OCI-M2 (cell line): ENCODE data around the gene ST8SIA6.
"Not testable (repeated sequence)": the region's sequence is repeated elsewhere in the genome, so short reads cannot be mapped to it uniquely, and the experiment has no call there.

ENCODE experiments used
- DNase-seq: peaks from one replicate; lab custom pipeline; 2025; ENCODE audit not compliant: unreplicated experiment; lab: John Stamatoyannopoulos, UW

Gene ST8SIA6

DNA sequence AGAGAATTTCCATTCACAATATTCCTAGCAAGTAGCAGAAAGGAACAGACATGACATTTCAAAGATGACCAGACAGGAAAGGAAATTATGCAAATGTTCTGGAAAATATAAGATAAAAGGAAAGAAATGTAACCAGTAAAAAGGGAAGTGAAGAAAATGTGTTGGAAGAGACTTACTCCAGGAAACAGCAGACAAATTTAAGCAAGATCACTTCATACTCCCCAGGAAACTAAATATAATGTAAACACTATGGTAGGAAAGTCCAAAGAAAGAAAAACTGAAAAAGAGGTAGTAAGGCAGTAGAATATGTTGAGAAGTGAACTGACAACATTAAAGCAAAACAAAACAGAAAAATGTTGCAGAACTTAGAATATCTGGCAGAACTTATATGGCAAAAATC, 6.4 kb upstream of the ST8SIA6 start:
- no peak for DNase-seq

DNA sequence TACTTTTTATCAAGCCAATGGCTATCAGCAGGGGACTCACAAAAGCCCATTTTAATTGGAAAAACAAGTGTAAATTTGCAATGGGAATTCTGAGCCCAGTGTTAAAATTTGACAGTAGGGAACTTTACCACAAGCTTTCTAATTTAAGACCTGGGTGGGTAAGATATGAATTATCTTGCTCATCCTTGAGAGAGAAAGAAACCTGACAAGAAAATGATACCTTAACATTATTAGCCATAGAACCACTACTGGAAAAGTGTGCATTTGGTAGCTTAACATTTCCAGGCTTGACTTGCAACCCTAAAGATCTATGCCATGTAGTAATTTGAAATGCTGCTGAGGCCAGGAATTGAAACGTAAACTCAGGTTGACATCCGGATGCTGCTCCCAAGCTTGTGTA, 2.7 kb upstream of the ST8SIA6 start:
- DNase-seq = no peak

DNA sequence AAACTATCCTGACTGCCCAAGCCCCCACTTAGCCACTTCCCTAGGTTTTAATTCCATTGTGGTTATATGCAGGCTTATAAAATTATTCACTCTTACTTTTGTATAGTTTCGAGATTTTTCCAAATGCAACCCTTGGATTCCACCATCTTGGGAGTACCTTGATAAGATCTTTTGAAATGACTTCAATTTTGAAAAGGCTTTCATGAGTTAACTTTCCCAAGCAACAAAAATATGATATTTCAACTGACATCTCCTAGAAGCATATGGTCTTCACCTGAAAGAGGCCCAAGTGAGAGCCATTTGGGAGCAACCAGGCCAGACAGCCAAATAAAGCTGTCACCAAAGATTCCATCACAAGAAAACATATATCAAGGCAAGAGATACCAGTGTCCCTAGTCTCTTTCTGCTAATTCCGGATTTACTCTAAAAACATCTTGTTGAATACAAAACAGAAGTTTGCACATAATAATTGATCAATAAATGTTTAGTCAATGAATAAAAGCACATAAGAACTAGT, 1.7 kb upstream of the ST8SIA6 start:
- DNase-seq = no peak

DNA sequence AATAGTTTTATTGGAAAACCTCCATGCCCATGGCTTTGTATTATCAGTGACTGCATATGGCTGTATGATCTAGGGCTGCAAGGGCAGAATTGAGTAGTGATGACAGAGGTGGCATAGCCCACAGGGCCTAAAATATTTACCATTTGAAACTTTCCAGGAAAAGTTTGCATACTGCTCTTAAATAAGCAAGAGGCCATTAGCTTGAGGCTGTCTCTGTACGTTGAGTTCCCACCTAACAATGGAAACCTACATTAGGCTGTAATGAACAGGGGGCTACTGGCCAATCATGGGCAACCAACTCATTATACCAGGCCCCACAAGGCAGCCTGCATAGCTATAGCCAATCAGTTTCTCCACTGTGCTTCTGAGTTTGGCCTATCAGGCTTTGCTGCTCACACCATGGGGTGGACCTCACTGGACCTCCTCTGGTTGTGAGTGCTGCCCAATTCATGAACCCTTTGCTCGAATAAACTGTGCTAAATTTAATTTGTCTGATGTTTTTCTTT, 673 bp upstream of the ST8SIA6 start:
- no peak for DNase-seq

DNA sequence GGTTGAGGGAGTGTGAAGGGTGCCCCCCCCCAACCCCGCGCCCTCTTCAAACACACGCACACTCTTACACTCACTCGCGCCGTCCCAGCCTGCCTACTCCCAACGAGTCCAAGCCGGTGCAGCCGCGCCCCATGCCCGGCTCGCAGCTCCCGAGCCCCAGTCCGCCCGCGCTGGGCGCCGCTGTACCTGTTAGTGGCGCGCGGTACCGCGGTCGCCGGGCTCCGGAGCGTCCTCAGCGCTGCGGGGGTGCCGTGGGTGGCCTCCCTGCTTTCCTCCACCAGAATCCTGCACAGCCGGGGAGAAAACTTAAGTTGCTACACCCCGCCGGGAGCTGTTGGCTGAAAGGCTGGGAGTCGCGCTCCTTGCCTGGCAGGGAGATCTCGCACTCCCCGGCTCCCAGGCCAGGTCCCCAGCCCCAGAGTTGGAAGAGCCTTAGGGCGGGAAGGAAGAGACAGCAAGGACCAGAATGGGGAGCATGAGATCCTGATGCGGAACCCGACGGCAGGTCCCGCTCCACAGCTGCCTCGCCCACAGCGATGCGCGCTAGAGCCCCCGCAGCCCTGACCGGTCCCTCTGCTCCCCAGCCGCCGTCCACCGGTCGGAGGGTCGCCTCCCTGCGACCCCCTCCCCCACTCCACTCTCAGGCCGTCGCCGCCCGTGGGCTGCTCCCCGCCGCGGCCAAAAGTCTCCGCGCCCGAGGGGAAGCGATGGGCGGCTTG, 863 bp downstream of the ST8SIA6 start:
- DNase-seq = no peak

DNA sequence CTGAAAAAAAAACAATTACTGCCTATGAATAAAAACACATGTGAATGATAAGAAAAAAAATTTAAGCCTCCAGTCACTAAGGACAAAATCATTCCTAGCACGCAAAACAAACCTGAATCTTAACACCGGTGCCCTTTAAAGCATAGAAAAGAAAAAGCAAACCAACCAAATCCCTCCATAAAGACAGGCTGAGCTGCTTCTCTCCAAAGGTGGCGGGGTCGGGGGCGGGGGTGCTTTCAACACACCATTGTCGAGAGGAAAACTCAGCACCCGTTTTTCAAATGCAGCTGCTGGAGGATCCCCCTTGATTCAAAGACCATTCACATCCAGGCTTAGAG, 1.4 kb downstream of the ST8SIA6 start:
- no peak for DNase-seq

DNA sequence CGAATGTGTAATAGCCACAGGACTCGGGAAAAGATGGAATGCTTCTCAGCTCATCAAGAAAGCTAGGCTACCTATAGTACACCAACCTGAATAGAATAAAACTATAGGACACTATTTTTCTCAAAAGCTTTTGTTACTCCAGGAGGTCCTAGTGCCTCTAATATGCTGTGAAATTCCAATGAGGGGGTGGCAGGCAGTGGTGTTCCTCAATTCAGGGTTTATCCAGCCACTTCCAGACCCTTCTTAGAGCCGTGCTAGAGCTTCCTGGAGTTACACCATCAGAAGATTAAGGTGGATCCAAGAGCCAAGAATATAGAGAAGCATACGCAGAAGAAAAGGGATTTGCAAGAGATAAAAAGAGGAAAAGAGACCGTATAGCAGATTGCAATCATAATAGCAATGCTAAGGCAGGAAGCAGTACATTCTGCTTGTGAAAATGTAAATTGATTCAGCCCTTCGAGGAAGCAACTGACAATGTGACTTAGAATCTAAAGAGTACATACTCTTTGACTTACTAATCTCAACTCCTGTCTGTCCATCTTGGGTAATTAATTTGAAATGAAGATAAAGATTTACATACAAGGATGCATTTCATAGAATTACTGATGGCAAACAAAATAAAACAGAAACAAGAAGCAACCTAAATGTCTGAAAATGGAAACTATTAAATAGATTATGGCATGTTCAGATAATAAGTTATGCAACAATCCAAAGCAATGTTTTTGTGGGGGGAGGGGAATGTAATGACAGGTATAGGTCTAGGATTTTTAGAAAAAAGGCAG, 2.1 kb downstream of the ST8SIA6 start:
- DNase-seq = no peak

DNA sequence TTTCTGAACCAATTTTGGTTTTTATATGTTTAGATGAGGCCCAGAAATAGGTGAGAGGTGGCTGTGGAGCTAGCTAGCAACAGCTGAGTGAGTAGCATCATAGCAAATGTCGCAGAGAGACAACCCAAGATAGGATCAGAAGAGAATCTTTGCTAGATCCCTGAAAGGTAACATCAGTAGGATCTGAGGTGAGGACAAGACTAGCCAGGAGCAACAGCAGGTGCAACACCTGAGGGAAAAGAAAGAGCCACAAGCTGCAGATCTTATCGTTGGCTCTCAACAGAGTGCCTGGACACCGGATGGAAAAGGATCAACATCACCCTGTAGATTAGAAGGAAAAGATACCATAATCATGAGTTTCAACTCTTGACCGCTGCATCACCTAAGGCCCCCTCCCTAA, 4.4 kb downstream of the ST8SIA6 start:
- no peak for DNase-seq

DNA sequence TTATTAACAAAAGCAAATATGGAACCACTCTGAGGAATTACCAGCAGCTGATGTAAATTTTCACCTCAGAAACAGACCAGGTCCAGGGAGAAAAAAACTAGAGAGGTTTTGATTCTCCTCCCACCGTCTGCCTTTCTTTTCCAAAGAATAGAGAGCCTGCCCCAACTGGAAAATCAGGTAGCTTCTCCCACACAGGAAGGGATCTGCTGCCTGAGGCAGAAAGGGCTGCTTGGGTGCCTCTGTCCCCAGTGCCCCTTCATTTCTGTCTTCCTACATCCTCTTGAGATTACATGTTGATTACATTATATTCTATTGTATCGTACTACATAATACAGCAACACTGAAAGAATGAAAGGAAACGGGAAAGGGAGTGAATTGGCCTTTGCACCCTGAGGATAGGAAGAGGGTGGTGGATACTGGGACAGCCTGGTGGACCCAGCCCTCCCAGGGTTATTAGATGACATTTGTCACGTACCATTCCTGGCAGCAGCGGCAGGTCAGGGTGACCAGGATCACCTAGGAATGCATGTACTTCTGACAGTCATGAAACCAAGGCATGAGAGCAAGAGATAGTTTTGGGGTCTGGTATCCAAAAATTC, 8.9 kb downstream of the ST8SIA6 start:
- no peak for DNase-seq

DNA sequence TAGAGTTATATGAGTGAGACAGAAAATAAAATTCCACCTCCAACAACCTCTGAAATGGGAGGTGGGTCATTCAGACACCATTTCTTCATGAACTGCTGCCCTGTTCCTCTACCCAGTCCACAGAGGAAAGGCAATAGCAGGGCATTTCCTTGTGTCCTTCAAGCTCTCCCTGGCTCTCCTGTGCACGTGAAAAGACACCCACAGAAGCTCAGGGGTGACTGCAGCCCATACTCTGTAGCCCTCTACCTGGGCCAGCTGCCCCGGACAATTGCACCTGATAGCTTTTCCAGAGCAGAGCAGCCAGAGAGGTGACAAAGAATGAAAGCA, 10.0 kb downstream of the ST8SIA6 start:
- DNase-seq = no peak

DNA sequence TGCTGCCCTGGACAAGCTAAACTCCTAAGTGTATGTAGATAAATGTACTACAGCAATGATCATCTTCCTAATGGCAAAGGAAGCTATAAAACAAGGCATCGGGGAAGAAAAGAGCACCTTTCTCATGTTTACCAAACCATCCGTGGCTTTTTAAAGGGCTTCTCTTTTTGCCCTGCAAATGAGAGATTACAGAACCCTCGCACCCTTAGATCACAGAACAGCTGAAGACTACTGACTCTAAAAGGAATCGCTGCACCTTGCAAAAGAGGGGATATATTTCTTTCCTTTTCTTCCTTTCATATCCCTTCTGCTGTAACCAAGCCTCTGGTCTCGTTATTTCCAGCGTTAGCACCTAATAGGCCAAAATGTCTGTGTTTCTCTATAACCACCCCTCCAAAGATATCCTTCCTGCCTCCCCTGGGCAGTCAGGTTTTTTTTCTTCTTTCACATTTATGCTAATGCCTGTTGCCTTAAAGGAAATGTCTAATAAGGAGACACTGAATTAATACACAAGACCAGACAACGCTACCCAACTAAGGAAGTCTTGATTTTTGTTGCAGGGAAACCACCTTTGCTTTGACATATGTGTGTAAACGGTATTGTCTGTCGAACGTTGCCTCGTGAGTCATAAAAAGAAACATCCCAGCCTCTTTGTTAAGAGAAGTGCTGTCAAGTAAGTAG, 10.5 kb downstream of the ST8SIA6 start:
- no peak for DNase-seq

DNA sequence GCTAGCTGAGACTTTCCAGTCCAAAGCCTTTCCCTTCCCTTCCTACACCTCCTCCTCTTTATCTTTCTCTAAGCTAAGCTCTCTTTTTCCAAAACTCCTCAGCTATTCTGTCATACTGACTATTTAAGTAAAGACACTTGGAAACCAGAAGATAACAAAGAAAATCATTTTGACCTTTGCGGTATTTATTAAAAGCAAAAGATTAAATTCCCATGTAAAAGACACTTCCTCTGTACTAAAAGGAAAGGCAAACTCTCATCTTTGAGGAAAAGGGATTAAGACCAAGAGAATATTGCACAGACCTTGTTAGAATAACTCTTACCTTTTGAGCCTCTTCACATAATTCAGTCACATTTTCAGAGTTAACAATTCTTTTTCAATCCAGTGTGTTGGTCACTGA, 15.8 kb downstream of the ST8SIA6 start:
- no peak for DNase-seq

DNA sequence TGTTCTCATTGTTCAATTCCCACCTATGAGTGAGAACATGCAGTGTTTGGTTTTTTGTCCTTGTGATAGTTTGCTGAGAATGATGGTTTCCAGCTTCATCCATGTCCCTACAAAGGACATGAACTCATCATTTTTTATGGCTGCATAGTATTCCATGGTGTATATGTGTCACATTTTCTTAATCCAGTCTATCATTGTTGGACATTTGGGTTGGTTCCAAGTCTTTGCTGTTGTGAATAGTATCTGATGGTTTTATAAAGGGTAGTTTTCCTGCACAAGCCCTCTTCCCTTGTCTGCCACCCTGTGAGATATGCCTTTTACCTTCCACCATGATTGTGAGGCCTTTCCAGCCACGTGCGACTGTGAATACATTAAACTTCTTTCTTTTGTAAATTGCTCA, 17.8 kb downstream of the ST8SIA6 start:
- DNase-seq = not testable (repeated sequence)

DNA sequence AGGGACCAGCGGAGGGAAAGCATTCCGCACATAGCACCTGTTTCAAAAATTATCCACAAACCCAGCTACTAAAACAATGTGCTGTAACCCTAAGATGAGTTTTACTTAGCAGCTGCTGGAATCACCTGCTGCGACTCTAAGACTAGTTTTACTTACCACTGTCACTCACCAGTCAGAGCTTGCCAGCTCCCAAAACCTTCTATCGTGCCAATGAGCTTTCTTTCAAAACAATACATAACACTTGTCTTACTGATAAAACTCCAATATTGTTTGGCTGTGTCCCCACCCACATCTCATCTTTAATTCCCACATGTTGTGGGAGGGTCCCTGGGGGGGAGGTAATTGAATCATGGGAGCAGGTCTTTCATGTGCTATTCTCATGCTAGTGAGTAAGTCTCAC, 18.4 kb downstream of the ST8SIA6 start:
- DNase-seq = no peak

DNA sequence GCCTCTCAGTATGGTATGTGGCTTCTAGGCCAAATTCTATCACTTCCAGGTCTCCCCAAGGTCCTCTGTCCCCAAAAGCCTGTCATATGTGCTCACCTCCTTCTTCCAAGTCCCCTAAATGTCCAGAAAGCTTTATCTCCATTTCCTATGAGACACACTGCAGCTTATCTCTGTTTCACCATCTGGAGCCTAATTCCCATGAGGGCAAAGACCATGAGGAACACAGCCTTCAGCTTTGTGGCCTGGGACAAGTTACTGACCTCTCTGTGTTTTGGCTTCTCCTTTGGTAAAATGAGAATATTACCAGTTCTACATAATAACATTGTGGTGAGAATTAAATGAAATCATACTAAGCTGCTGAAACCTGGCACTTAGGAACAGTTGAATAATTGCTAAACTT, 19.2 kb downstream of the ST8SIA6 start:
- DNase-seq = no peak

DNA sequence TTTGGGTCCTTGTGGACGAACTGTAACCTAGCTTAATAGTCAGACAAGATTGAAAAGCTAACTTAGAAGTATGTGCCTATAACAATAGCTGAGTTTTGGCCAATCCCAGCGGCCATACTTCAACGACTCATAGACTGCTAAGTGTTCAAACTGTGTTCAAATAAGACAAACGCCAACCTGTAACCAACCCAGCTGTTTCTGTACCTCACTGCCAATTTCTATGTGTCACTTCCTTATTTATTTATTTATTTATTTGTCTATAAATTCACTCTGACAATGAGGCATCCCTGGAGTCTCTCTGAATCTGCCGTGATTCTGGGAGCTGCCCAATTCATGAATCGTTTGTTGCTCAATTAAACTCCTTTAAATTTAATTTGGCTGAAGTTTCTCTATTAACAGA, 21.7 kb downstream of the ST8SIA6 start:
- DNase-seq = no peak

DNA sequence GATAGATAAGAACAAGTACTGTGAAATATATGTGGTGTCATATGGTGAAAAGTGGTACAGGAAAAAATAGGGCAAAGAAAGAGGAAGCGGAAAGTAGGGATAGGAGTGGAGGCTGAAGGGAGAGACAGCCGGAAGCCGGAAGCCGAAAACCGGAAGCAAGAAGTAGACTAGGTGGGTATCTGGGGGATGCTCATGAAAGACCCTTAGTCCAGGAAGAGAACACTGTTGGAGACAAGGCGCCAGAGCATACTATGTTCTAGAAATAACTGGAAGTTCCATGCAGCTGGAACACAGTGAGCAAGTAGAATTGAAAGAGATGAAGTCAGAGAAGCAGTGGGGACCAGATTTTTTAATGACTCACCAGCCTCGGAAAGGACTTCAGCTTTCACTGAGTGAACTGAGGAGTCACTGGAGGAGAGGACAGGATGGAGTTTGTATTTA, 22.5 kb downstream of the ST8SIA6 start:
- no peak for DNase-seq

DNA sequence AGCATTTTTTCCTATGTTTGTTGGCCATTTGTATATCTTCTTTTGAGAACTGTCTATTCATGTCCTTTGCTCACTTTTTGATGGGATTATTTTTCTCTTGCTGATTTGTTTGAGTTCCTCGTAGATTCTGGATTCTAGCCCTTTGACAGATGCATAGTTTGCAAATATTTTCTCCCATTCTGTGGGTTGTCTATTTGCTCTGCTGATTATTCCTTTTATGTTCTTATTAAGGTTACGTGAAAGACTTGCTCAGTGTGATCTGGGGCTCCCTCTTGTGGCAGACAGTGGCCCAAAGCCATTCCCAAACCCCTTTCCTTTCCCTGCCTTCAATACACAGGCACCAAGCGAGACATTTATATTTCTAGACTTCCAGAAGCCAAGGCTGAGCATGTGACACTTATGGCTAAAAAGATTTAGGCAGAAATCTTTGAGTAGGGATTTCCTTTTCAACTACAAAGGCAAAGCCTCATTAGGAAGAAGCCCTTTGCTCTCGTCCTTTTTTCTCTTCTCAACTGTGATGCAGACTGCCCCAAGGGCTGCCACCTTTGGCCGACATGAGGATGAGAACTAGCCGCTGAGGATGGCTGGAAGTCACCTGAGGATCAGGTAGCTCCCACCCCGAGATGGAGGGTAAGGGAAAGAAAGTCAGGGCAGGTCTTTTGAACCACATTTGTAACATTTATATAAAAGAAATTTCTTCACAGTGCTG, 23.6 kb downstream of the ST8SIA6 start:
- no peak for DNase-seq

DNA sequence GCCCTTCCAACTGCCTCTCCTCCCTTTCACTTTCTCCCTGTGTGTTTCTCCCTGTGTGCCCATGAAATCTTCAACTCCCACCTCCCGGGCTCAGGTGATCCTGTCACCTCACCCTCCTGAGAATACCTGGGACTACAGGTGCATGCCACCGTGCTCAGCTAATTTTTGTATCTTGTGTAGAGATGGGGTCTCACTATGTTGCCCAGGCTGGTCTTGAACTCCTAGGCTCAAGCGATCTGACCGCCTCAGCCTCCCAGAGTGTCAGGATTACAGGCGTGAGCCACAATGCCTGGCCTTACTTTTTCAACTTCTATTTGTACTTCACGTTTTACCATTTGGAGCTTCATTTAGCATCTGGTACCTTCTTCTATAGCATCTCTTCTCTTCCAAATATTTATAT, 24.9 kb downstream of the ST8SIA6 start:
- no peak for DNase-seq

DNA sequence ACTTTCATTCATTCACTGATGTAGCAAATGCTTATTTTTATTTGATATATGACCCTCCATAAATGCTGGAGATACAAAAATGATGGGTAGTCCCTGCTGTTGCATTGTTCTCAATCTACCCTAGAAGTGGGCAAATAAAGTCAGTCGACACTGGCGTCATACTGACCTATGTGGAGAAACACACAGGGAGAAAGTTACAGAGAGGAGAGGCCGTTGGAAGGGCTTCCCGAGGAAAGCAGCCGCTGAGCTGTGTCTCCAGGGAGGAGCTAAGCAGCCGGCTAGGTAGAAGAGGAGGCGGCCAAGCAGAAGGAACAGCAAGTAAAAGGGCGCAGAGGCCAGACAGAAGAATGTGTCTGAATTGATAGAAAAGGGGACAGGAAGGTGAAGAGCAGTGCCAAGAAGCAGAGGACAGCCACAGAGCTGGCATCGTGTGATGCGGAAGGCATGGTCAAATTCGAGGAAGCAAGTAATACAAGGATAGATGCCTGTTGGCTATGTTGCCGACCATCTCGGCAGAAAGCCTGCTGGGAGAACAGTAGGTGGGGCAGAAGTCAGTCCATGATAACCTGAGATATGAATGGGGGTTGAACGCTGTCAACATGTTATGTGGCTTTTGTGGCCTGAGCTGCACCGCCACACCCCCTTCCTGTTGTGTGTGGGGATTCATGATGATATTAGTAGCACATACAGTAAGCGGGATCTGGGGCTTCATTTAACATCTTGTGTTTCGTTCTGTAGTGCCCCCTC, 25.9 kb downstream of the ST8SIA6 start:
- DNase-seq = peak; percentile 73
